C4-2B (cell line): ENCODE results near the gene PARVB.

Experiments
- ZFX ChIP-seq: fragments of 450-650 bp; IDR thresholded peaks from 2 replicates; pipeline ENCODE4 v1.6.1; 2017
- TF ChIP-seq, protein P1 (sequence below): fragments of 450-650 bp; conservative IDR thresholded peaks from 2 replicates; pipeline ENCODE4 v1.5.1; 2017; ENCODE audit warnings: mild to moderate bottlenecking

DNA sequence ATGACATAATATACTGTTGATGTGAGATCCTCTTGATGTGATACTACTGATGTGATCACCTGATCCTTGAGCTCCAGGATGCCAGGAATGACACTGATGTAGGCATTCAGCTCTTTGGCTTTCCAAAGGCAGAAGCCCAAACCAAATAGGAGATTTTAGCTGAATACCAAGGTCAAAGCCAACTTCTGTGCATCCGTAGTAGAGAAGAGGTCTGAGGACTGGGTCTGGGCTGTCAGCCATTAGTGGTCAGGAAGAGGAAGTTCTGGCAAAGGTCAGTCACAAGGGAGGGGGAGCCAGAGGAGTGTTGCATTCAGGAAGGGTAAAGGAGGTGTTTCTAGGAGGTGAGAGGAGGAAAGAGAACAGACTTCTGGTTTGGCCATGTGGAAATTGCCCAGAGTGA lies 103.3 kb downstream of the PARVB start:
- TF ChIP-seq ZFX: no peak
- TF ChIP-seq, protein P1, sequence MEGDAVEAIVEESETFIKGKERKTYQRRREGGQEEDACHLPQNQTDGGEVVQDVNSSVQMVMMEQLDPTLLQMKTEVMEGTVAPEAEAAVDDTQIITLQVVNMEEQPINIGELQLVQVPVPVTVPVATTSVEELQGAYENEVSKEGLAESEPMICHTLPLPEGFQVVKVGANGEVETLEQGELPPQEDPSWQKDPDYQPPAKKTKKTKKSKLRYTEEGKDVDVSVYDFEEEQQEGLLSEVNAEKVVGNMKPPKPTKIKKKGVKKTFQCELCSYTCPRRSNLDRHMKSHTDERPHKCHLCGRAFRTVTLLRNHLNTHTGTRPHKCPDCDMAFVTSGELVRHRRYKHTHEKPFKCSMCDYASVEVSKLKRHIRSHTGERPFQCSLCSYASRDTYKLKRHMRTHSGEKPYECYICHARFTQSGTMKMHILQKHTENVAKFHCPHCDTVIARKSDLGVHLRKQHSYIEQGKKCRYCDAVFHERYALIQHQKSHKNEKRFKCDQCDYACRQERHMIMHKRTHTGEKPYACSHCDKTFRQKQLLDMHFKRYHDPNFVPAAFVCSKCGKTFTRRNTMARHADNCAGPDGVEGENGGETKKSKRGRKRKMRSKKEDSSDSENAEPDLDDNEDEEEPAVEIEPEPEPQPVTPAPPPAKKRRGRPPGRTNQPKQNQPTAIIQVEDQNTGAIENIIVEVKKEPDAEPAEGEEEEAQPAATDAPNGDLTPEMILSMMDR: no peak
